Activated CD4-positive, alpha-beta T cell treated with anti-CD3 and anti-CD28 coated beads, Interleukin-2, amount 50 U/mL, for 1 hour (primary cell): ENCODE data around the gene RPP14.
"Not testable (repeated sequence)": the region's sequence is repeated elsewhere in the genome, so short reads cannot be mapped to it uniquely, and the experiment has no call there.

Source experiments
- DNase-seq: peaks from one replicate; pipeline ENCODE4 v3.0.0-alpha.2; 2020

RPP14 gene

DNA sequence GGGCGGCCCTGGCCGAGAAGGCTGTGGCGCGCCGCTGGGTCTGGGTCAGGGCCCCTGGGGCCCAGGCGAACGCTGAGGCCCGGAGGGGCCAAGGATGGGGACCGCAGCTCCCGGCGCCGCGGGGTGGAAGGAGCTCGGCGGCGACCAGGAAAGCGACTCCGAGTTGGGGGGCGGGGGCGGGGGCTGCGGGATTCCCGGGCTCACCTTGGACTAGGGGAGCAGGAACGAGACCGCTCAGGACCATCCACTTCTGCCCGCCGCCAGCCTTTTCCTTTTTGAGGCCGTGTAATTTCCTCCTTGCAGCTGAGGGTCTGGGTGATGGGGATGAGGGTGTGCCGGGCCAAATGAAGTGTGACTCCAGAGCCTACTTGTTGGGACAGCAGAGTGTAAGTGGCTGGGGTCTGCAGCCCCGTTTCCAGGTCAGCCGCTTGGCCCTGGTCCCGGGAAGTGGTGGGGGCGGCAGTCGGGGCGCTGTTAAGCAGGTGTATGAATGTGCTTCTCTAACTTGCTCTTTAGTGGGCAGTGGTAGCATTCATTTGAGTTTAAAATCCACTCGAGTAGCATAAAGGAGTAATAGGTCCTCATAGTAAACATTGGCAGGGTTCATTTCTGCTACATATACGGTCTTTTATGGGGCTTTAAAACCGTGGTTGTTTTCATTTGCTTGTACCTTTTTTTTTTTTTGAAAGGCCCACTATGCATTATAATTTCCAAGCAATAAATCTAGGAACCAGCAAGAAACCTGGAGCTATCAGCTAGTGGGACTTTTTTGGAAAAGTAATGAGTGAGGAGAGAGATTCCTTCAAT, 27.4 kb downstream of the RPP14 start:
- DNase-seq, result peak; percentile 21

DNA sequence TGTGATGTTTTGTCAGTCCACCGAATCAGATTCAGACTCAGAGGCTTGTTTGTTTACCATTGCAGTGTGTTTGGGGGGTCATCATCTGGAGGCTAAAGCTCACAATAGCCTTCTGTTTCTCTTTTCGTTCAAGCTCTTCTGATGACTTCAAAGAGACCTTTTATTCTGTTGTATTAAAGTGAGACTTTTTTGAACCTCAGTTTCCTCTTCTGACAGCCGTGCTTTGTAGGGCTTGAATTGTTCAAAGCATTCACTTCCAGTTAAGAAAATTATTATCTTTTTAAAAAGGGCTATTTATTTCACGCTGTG, 27.9 kb downstream of the RPP14 start:
- no peak for DNase-seq

GRCh38 chr3:58334506-58334884, 28.4 kb downstream of the RPP14 start:
- DNase-seq, result no peak

DNA sequence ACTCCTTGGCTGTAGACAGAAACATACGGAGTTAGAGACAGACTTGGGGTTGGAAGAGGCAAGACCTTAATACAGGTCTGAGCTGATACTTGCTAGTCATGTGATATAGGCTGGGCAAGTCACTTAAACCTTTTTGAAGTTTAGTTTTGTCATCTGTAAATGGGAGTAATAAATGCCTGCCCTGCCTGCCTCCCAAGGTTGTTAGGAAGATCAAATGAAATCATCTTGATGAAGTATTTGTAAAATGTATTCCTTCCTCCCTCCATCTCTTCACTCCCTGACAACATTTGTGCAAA, 29.6 kb downstream of the RPP14 start:
- DNase-seq, result no peak

DNA sequence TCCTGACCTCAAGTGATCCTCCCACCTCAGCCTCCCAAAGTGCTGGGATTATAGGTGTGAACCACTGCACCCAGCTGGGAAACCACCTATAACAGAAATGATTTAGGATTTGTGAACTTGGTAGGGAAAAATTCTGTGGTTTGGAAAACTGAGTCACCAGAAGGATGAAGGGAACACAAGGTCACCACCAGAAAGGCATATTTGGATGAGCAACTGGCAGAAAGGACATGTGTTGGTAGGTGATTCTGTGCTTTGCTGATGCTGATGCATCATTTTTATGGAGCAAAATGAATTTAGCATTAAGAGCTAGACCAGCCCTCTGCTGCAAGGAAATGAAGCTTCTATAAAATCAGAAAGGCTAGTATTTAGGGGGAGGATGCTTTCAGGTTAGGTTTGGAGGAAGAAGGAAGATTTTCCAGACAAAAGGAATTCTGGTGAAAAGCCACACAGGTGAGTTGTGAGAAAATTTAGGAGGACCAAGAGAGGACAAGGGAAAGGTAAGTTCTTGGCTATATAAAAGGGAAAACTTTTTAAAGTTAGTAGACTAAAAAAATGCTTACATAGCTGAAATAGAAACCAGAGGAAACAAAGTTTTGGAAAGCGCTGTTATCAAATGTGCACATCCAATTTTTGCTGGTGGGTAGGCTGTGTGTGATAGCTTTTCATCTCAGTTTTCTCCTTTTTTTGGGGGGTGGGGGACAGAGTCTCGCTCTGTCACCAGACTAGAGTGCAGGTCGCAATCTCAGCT, 30.3 kb downstream of the RPP14 start:
- DNase-seq, result no peak

GRCh38 chr3:58337190-58337589, 31.1 kb downstream of the RPP14 start:
- DNase-seq, result no peak

DNA sequence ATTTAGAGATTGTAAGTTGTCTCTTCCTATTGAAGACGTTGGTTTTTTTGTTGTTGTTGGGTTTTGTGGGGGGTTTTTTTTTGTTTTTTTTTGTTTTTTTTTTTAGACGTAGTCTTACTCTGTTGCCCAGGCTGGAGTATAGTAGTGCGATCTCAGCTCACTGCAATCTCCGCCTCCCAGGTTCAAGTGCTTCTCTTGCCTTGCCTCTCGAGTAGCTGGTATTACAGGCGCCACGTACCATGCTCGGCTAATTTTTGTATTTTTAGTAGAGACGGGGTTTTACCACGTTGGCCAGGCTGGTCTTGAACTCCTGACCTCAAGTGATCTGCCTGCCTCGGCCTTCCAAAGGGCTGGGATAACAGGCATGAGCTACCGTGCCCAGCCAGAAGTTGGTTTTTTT, 33.1 kb downstream of the RPP14 start:
- not testable (repeated sequence) for DNase-seq

DNA sequence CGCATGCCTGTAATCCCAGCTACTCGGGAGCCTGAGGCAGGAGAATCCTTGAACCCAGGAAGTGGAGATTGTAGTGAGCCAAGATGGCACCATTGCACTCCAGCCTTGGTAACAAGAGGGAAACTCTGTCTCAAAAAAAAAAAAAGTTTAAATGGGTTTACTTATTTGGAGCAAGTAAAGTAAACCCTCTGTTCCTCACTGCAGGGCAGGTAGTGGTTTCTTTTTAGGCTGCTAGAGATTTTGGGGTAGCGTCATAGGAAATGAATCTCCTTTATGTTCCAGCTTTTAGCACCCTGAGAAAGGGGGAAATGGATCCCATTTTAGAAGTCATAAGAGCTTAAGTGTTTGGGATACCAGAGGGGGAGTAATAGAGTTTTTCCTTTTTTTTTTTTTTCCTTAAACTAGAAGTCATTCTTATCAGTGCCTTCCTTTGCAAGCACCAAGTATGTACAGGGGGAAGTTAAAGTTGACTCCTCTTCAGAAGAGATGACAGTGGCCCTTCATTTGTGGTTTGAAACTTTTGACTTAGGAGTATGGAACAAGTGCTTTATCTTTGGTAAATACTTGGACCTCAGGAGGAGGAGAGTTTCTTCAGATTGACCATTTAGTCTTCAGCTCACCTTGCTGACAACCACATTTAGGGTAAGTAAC, 34.7 kb downstream of the RPP14 start:
- no peak for DNase-seq

DNA sequence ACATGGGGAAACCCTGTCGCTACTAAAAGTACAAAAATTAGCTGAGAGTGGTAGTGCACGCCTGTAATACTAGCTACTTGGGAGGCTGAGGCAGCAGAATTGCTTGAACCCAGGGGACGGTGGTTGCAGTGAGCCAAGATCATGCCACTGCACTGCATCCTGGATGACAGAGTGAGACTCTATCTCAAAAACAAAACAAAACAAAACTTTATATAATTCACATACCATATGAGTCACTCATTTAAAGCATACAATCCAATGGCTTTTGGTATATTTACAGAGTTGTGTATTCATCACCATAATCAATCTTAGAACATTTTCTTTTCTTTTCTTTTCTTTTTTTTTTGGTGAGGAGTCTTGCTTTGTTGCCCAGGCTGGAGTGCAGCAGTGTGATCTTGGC, 35.3 kb downstream of the RPP14 start:
- DNase-seq, result no peak

- DNase-seq, result no peak
Measured at GRCh38 chr3:58342676-58343075, 36.6 kb downstream of the RPP14 start.

- DNase-seq, result no peak
Measured at GRCh38 chr3:58345457-58345856, 39.4 kb downstream of the RPP14 start.

- no peak for DNase-seq
Measured at GRCh38 chr3:58346368-58346767, 40.3 kb downstream of the RPP14 start.

GRCh38 chr3:58347984-58348383, 41.9 kb downstream of the RPP14 start:
- no peak for DNase-seq

DNA sequence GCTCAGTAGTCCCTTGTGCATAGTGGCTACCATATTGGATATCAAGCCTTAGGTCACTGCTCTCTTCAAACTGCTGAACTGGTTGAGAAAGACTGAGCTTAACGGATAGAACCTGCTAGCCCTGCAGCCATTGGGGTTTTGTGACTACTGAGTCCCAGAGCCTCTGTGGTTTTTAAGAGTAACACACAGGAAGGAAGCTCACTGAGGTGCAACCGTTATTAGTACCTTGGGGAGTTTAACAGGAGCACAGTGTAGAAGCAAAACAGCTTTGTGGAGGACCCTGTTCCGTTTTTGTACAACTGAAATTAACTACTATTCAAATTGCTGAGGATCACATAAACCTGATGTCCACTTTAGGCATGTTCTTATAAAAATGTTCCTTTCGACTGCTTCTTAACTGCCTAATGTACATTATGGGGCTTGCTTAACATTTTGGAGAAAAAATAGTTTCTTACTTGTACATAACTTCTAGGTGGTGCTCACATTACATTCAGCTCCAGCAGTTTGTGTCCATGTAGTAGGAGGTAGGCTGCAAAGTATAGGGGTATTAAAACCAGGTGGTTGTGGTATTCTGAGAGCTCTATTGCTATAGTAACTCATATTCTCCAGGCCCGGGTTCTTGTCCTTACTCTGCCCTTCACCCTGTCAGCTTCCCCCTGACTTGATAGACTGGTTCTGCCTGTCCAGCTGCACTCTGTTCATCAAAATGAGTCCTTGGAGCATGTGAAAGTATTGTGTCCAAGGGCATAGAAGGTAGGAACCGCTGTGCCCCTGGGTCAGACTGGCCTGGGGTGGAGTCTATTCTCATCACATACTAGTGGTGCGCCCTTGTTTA, 44.0 kb downstream of the RPP14 start:
- DNase-seq, result no peak

- no peak for DNase-seq
Measured at GRCh38 chr3:58350627-58351013, 44.6 kb downstream of the RPP14 start.

GRCh38 chr3:58351920-58352319, 45.9 kb downstream of the RPP14 start:
- no peak for DNase-seq

DNA sequence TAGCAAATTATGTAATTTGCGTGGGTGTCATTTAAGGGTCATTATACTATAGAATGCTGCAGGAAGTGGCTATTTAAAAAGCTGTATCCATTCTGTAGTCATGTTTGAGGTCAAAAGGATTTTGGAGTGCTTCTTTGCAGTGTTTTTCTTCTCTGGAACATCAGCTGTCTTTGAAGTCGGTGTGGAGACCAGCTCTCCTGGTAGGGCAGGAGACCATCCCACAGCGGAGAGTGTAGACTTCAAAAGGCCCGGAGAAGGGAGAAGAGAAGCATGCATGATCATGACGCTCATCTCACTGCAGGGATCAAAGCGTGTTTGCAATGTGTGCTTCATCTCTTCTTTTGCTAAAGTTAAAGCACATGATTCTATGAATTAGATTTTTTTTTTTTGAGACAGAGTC, 46.6 kb downstream of the RPP14 start:
- DNase-seq, result no peak

GRCh38 chr3:58353722-58354553, 47.9 kb downstream of the RPP14 start:
- no peak for DNase-seq

DNA sequence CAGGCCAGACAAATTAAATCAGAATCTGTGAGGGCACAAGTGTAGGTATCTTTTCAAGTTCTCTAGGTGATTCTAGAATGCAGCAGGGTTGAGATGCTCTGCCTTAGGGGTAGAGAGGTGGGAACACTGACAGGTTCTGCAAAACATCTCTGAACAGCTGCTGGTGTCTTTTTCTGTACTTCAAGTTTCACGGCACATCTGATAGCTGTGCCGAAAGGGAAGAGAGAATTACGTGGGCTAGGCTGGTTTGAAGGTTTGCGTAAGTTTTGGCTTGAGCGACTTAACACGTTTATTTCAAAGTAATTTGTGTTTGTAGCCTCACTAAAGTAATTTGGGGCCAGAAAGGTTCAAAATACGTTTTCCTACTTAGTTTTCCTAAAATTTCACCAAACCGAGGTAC, 49.1 kb downstream of the RPP14 start:
- no peak for DNase-seq

- DNase-seq, result no peak
Measured at GRCh38 chr3:58356054-58356453, 50.0 kb downstream of the RPP14 start.

GRCh38 chr3:58357402-58357801, 51.4 kb downstream of the RPP14 start:
- no peak for DNase-seq

DNA sequence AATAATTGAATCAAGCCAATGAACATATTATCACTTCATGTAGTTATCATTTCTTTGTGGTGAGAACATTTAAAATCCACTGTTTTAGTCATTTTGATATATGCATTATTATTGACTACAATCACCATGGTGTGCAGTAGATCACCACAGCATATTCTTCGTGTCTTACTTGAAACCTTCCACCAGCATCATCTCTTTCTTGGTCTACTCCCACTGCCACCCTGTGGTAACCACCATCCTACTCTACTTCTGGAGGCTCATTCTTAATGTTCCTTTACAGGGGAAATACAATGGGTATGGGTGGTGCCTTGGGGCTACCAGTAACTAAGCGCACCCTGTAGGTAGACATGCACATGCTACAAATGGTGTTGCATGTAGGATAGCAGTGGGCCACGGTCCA, 52.0 kb downstream of the RPP14 start:
- no peak for DNase-seq

GRCh38 chr3:58358808-58359207, 52.8 kb downstream of the RPP14 start:
- no peak for DNase-seq
